Adrenal gland (tissue), 12 donors: ENCODE data around the gene EFL1. TPM values are rescaled to one million over a fixed set of nuclear protein-coding genes. Genes with fewer than 3 reads are reported as not detected.

ENCODE experiments used
- DNase-seq, 7 donors: peaks; one replicate each; pipeline ENCODE4 v3.0.0-alpha.2; 2019 to 2020
- H3K27ac ChIP-seq, 5 donors: fragments of 200-600 bp; sonication (generic) in 4 of 5; 1 replicate in 3 of 5; 2 replicates in 2 of 5; pipeline versions ENCODE4 v1.5.1 to v1.8.0; 2016 to 2020; ENCODE audit warnings: mild to moderate bottlenecking in 1 of 5
- H3K27me3 ChIP-seq: fragments of 200-600 bp; 2 replicates; pipeline ENCODE4 v1.8.0; 2021
- H3K36me3 ChIP-seq, 2 donors: fragments of 200-600 bp; replicated peaks in 1 of 2; 1 replicate in 1 of 2; 2 replicates in 1 of 2; pipeline versions ENCODE4 v1.5.1 to v1.8.0; 2018 to 2022
- H3K4me1 ChIP-seq, 2 donors: fragments of 200-600 bp; replicated peaks in 1 of 2; 1 replicate in 1 of 2; 2 replicates in 1 of 2; pipeline versions ENCODE4 v1.5.1 to v1.8.0; 2018 to 2021
- H3K4me3 ChIP-seq, 4 donors: fragments of 200-600 bp; sonication (generic) in 3 of 4; one replicate each; pipeline ENCODE4 v1.5.1; 2016 to 2018
- H3K9me3 ChIP-seq, 3 donors: fragments of 200-600 bp; sonication (generic) in 1 of 3; replicated peaks in 1 of 3; 1 replicate in 2 of 3; 2 replicates in 1 of 3; pipeline versions ENCODE4 v1.5.1 to v1.8.0; 2016 to 2021
- POLR2A ChIP-seq, 2 donors: fragments of 450-650 bp; IDR thresholded peaks; one replicate each; pipeline ENCODE4 v1.6.1; 2017; ENCODE audit warnings: antibody characterized with exemption in 2 of 2, mild to moderate bottlenecking in 2 of 2, moderate library complexity in 1 of 2
- WGBS, 4 donors: extraction: QIAGEN DNeasy Blood & Tissue Kit in 2 of 4; methylation state at CpG; one replicate each; pipeline versions ENCODE4 v1.1.5 to v1.1.7; 2013 to 2017; 5-methylcytosine and 5-hydroxymethylcytosine counted together
- intact Hi-C, 2 donors: fragments of 100-400 bp; cut with DNase I; formaldehyde crosslinking; loops; one replicate each; pipeline versions ENCODE4 v1.14.1 to v1.15.0; 2022 to 2023
- polyA plus RNA-seq, 3 donors: library from polyadenylated mRNA; stranded (reverse); fragments of 200-250 nt in 2 of 3; fragments of 350-450 nt in 1 of 3; fragmentation: Illumina TruSeq in 1 of 3; extraction: RNeasy Lipid Tissue Mini Kit (QIAGEN cat#74804) in 1 of 3; gene quantifications; one replicate each; pipeline ENCODE4 v1.2.3, GENCODE V29; 2013 to 2014
- total RNA-seq, 9 donors: library from RNA; depleted of rRNA in 4 of 9; stranded (reverse); fragments of >200 nt in 4 of 9; fragments of 120-200 nt in 1 of 9; fragmentation: NEBNext Ultra II Directional in 1 of 9; extraction: Animal tissue kit (Norgen Biotek cat#: 25700) in 1 of 9; gene quantifications; one replicate each; pipeline versions ENCODE4 v1.1.0 to v1.2.4, GENCODE V29; 2013 to 2023
- TF ChIP-seq, protein P1 (sequence below), 6 experiments: fragments of 450-650 bp in 4 of 6; fragments of 200-600 bp in 2 of 6; sonication (generic) in 1 of 6; IDR thresholded peaks; 1 replicate in 5 of 6; 2 replicates in 1 of 6; pipeline versions ENCODE4 v1.5.1 to v1.8.0; 2016 to 2021; ENCODE audit warnings: antibody characterized with exemption in 6 of 6, mild to moderate bottlenecking in 2 of 6, moderate library complexity in 1 of 6
- donor health status: healthy with polysubstance abuse.
- donor health status: Bipolar disorder and iron deficiency.
- donor health status: DM: yes; HTN: yes; CAD: no.
- donor health status: DM: no; HTN: no; CAD: no.
- donor health status: DM: no; HTN: no; CAD: no.
- donor health status: DM: yes; HTN: yes; CAD: no.

The EFL1 gene
- total and polyA plus RNA-seq, 12 donors: 3.1 to 29.8 (median 18.0) TPM

DNA sequence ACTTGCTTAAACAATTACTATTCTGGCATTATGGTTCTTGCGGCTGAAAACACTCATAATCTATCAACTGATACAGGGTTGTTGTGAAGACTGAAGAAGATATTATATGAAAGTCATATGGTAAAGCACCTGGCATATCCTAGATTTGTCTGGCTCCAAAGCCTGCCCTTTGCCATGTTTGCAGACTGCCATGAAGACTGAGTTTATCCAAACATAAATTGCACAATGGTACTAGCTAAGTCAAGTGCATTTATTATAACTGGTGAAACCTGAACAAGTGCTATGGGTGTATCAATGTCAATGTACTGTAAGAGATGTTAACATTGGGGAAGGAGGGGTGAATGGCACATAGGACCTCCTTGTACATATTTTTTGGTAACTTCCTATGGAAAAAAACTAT is 129.3 kb downstream of the EFL1 start:
- TF ChIP-seq, protein P1, sequence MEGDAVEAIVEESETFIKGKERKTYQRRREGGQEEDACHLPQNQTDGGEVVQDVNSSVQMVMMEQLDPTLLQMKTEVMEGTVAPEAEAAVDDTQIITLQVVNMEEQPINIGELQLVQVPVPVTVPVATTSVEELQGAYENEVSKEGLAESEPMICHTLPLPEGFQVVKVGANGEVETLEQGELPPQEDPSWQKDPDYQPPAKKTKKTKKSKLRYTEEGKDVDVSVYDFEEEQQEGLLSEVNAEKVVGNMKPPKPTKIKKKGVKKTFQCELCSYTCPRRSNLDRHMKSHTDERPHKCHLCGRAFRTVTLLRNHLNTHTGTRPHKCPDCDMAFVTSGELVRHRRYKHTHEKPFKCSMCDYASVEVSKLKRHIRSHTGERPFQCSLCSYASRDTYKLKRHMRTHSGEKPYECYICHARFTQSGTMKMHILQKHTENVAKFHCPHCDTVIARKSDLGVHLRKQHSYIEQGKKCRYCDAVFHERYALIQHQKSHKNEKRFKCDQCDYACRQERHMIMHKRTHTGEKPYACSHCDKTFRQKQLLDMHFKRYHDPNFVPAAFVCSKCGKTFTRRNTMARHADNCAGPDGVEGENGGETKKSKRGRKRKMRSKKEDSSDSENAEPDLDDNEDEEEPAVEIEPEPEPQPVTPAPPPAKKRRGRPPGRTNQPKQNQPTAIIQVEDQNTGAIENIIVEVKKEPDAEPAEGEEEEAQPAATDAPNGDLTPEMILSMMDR (IDR thresholded peaks at IDR 0.05): no peak
- TF ChIP-seq POLR2A (IDR thresholded peaks at IDR 0.05): no peak
- intact Hi-C loops: loop anchor here in 1 of 2 donors (2.0 kb wide), 1 partner anchor 22 kb away; no protein-coding TSS in a partner anchor
- H3K9me3 ChIP-seq: no peaks in the 10 kb centered on the region
- H3K4me1 ChIP-seq: peaks cover 0 to 11% of the 10 kb centered on the region in 2 donors
- H3K36me3 ChIP-seq: no peaks in the 10 kb centered on the region
- H3K4me3 ChIP-seq: no peak overlapping the region
- no peaks in the 10 kb centered on the region for H3K27me3 ChIP-seq
- no peak for DNase-seq
- H3K27ac ChIP-seq: no peak overlapping the region
- WGBS, 4 donors: 100% methylated on average over 1 of the region's 1 CpG

DNA sequence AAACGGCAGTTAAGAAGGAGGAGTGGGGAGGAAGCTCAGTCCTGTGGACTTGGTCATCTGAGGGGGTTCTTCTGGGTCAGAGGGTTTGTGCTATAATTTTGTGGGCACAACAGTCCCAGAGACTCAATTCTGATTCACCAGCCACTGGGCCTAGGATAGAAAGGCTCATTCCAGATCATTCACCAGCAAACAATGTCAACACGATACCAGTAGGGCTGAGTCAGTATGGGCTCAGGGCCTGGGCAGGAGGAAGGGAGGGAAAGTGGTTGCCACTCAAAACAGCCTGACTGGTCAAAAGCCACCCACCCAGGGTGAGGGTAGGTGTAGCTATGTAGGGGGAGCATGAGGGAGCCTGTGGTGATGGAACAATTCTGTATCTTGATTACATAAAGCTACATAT is 129.8 kb downstream of the EFL1 start:
- no peaks in the 10 kb centered on the region for H3K9me3 ChIP-seq
- peaks cover 0 to 11% of the 10 kb centered on the region in 2 donors for H3K4me1 ChIP-seq
- H3K36me3 ChIP-seq: no peaks in the 10 kb centered on the region
- H3K4me3 ChIP-seq: no peak overlapping the region
- DNase-seq: peak in 3 of 7 donors; percentile 12 to 59 (median 30)
- H3K27me3 ChIP-seq: no peaks in the 10 kb centered on the region
- H3K27ac ChIP-seq: no peak overlapping the region
- TF ChIP-seq, protein P1 (IDR thresholded peaks at IDR 0.05): no peak
- no peak for TF ChIP-seq POLR2A (IDR thresholded peaks at IDR 0.05)
- intact Hi-C loops: loop anchor here in 1 of 2 donors (2.0 kb wide), 1 partner anchor 22 kb away; no protein-coding TSS in a partner anchor
- 76 to 86% (median 79%) methylated on average over 2 of the region's 2 CpGs for WGBS, 4 donors

- no peak overlapping the region for H3K4me3 ChIP-seq
- TF ChIP-seq, protein P1 (IDR thresholded peaks at IDR 0.05): no peak
- TF ChIP-seq POLR2A (IDR thresholded peaks at IDR 0.05): no peak
- no peak overlapping the region for H3K27ac ChIP-seq
- no peaks in the 10 kb centered on the region for H3K27me3 ChIP-seq
- 92 to 97% (median 95%) methylated on average over 6 of the region's 6 CpGs for WGBS, 4 donors
- peaks cover 0 to 11% of the 10 kb centered on the region in 2 donors for H3K4me1 ChIP-seq
- no peaks in the 10 kb centered on the region for H3K9me3 ChIP-seq
- intact Hi-C loops: loop anchor here in 1 of 2 donors (2.0 kb wide), 1 partner anchor 21 kb away; no protein-coding TSS in a partner anchor
- H3K36me3 ChIP-seq: no peaks in the 10 kb centered on the region
- DNase-seq: no peak
These were observed 130.4 kb downstream of the EFL1 start for GRCh38 chr15:82132096-82132495.

DNA sequence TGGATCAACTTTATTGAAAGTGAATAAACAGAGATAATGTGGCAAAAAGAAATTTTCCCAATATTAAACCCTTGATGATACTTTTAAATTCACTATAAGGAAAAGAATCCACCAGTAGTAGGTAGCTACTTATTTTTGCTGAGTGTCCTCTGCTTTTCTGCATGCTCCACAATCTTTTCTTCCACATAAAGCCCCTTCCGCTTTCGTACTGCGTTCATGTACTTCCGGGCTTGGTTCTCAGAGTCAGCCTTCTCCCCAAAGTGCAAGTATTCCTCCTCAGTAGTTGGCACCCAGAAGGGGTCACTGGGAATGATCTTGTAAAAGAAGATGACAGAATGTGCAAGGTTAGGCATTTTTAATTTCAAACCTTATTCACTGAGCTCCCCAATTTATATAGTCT is 132.3 kb downstream of the EFL1 start:
- WGBS, 4 donors: 81 to 89% (median 84%) methylated on average over 4 of the region's 4 CpGs
- intact Hi-C loops: no loop called here
- no peaks in the 10 kb centered on the region for H3K36me3 ChIP-seq
- H3K4me3 ChIP-seq: no peak overlapping the region
- no peak for DNase-seq
- H3K4me1 ChIP-seq: no peaks in the 10 kb centered on the region
- no peak overlapping the region for H3K27ac ChIP-seq
- H3K9me3 ChIP-seq: no peaks in the 10 kb centered on the region
- no peak for TF ChIP-seq POLR2A (IDR thresholded peaks at IDR 0.05)
- TF ChIP-seq, protein P1 (IDR thresholded peaks at IDR 0.05): no peak
- no peaks in the 10 kb centered on the region for H3K27me3 ChIP-seq
